Kidney capillary endothelial cell (primary cell): ENCODE results near the gene KRT34.
"Not testable (repeated sequence)": the region's sequence is repeated elsewhere in the genome, so short reads cannot be mapped to it uniquely, and the experiment has no call there.

Experiments used
- DNase-seq: peaks from one replicate; pipeline ENCODE4 v3.0.0-alpha.2; 2018; ENCODE audit warnings: low spot score

The KRT34 gene

GRCh38 chr17:41404024-41404671, 22.0 kb upstream of the KRT34 start:
- peak; percentile 80 for DNase-seq

GRCh38 chr17:41403404-41404023, 21.4 kb upstream of the KRT34 start:
- peak; percentile 26 for DNase-seq

GRCh38 chr17:41402161-41402560, 20.1 kb upstream of the KRT34 start:
- no peak for DNase-seq

GRCh38 chr17:41396996-41397660, 15.0 kb upstream of the KRT34 start, which contains the start of gene KRT31:
TSS of gene KRT31 (minus strand) at chr17:41397608. CDS start at chr17:41397539, 69 bp downstream.
- no peak for DNase-seq

GRCh38 chr17:41396340-41396739, 14.2 kb upstream of the KRT34 start:
- DNase-seq = no peak

GRCh38 chr17:41395611-41396010, 13.5 kb upstream of the KRT34 start:
- DNase-seq = no peak

GRCh38 chr17:41395044-41395443, 12.9 kb upstream of the KRT34 start:
- DNase-seq = not testable (repeated sequence)

- DNase-seq = no peak
Measured at GRCh38 chr17:41394254-41394996, 12.3 kb upstream of the KRT34 start.

GRCh38 chr17:41393826-41394225, 11.7 kb upstream of the KRT34 start:
- DNase-seq = no peak

GRCh38 chr17:41393294-41393693, 11.2 kb upstream of the KRT34 start:
- no peak for DNase-seq

GRCh38 chr17:41392278-41392677, 10.2 kb upstream of the KRT34 start:
- peak; percentile 40 for DNase-seq

- DNase-seq = no peak
Measured at GRCh38 chr17:41391535-41391934, 9.4 kb upstream of the KRT34 start.

- no peak for DNase-seq
Measured at GRCh38 chr17:41390411-41390938, 8.4 kb upstream of the KRT34 start.

GRCh38 chr17:41387670-41388069, 5.6 kb upstream of the KRT34 start:
- DNase-seq = no peak

- DNase-seq = no peak
Measured at GRCh38 chr17:41386227-41386626, 4.1 kb upstream of the KRT34 start.

- no peak for DNase-seq
Measured at GRCh38 chr17:41383690-41384089, 1.6 kb upstream of the KRT34 start.

- no peak for DNase-seq
Measured at GRCh38 chr17:41382394-41382793, 288 bp upstream of the KRT34 start.

GRCh38 chr17:41380091-41380490, 2.0 kb downstream of the KRT34 start:
- DNase-seq = not testable (repeated sequence)

- DNase-seq = peak; percentile 47
Measured at GRCh38 chr17:41377546-41377945, 4.6 kb downstream of the KRT34 start.

GRCh38 chr17:41369713-41370112, 12.4 kb downstream of the KRT34 start, which contains the start of gene KRT33B:
TSS of gene KRT33B (minus strand) at chr17:41369813. CDS start at chr17:41369750, 63 bp downstream.
- DNase-seq = no peak

- DNase-seq = no peak
Measured at GRCh38 chr17:41369023-41369422, 13.1 kb downstream of the KRT34 start.

- DNase-seq = no peak
Measured at GRCh38 chr17:41367426-41368075, 14.6 kb downstream of the KRT34 start.
